Measurements from ENCODE around the gene IPO9.
"Not testable (repeated sequence)": the region's sequence is repeated elsewhere in the genome, so short reads cannot be mapped to it uniquely, and the experiment has no call there.

IPO9 gene

GRCh38 chr1:201828217-201828819, 639 bp upstream of the IPO9 start:
- TF ChIP-seq CTCF (conservative IDR thresholded peaks at IDR 0.05; ENCODE audit: control insufficient read depth, insufficient read depth, low read depth, low read length), result no peak
- peak overlapping the region; percentile 29 for H3K4me3 ChIP-seq (ENCODE audit: control insufficient read depth, low read depth, low read length)
- no peak for DNase-seq (ENCODE audit: low read depth)

- no peak for DNase-seq (ENCODE audit: low read depth)
- TF ChIP-seq CTCF (conservative IDR thresholded peaks at IDR 0.05; ENCODE audit: control insufficient read depth, insufficient read depth, low read depth, low read length), result no peak
- H3K4me3 ChIP-seq (ENCODE audit: control insufficient read depth, low read depth, low read length), result no peak overlapping the region
Measured at GRCh38 chr1:201831371-201831770, 2.4 kb downstream of the IPO9 start.

- H3K4me3 ChIP-seq (ENCODE audit: control insufficient read depth, low read depth, low read length), result no peak overlapping the region
- no peak for DNase-seq (ENCODE audit: low read depth)
- no peak for TF ChIP-seq CTCF (conservative IDR thresholded peaks at IDR 0.05; ENCODE audit: control insufficient read depth, insufficient read depth, low read depth, low read length)
Measured at GRCh38 chr1:201834621-201835020, 5.7 kb downstream of the IPO9 start.

- TF ChIP-seq CTCF (conservative IDR thresholded peaks at IDR 0.05; ENCODE audit: control insufficient read depth, insufficient read depth, low read depth, low read length), result no peak
- no peak overlapping the region for H3K4me3 ChIP-seq (ENCODE audit: control insufficient read depth, low read depth, low read length)
- no peak for DNase-seq (ENCODE audit: low read depth)
Measured at GRCh38 chr1:201838381-201838780, 9.4 kb downstream of the IPO9 start.

- not testable (repeated sequence) for H3K4me3 ChIP-seq (ENCODE audit: control insufficient read depth, low read depth, low read length); DNase-seq (ENCODE audit: low read depth)
Measured at GRCh38 chr1:201839089-201839488, 10.1 kb downstream of the IPO9 start.

- no peak overlapping the region for H3K4me3 ChIP-seq (ENCODE audit: control insufficient read depth, low read depth, low read length)
- no peak for DNase-seq (ENCODE audit: low read depth)
- no peak for TF ChIP-seq CTCF (conservative IDR thresholded peaks at IDR 0.05; ENCODE audit: control insufficient read depth, insufficient read depth, low read depth, low read length)
Measured at GRCh38 chr1:201840055-201840454, 11.1 kb downstream of the IPO9 start.

- no peak for DNase-seq (ENCODE audit: low read depth)
- H3K4me3 ChIP-seq (ENCODE audit: control insufficient read depth, low read depth, low read length), result no peak overlapping the region
- TF ChIP-seq CTCF (conservative IDR thresholded peaks at IDR 0.05; ENCODE audit: control insufficient read depth, insufficient read depth, low read depth, low read length), result no peak
Measured at GRCh38 chr1:201840490-201840889, 11.5 kb downstream of the IPO9 start.
